GM21360 (cell line): ENCODE results near the gene EFEMP1.
A peak's percentile ranks its signal among the peaks of the same experiment; 100 is the strongest.

Experiments
- ATAC-seq: cut with Tn5 transposase; IDR thresholded peaks from one replicate; pipeline ENCODE4 v1.9.1; 2021; ENCODE audit warnings: mild to moderate bottlenecking, moderate library complexity; ENCODE audit not compliant: unreplicated experiment

EFEMP1 gene

GRCh38 chr2:55899881-55900280 lies 23.7 kb downstream of the EFEMP1 start:
- no peak for ATAC-seq

- ATAC-seq = no peak
These were observed 25.1 kb downstream of the EFEMP1 start for GRCh38 chr2:55898386-55899040.

DNA sequence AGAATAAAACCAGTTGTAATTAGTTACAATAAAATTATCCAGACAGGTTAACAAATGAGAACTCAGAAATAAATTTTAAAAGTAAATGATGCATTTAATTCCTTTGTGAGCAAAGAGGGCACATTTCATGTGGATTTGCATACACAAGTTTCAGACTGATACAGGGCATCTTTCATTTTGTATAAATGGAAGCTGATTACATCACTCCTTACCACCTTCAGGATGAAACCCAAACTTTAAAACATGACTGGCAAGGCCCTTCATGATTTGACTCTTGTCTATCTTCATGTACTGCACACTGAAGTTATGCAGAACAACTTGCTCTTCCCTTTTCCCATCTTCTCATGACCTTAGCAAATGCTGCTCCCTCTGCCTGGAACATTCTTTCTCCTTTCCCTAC lies 26.9 kb downstream of the EFEMP1 start:
- ATAC-seq = peak; percentile 67

DNA sequence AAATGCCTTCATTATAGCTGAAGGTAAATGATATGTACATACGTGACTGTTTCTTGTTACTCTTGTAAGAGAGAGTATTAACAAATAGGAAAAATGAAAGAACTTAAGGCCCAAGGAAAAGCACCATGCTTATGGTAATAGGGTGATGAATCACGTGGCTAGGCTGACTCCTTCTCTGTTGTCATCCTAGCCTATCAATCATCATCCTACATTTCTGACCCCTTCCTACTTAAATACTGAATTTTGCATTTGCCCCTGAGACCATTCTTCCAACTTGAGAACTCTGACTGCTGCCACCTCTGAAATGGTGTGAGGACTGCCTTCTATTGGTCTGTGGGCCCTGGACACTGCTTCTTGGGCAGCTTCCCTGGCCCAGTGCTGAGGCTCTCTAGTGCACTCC lies 28.9 kb downstream of the EFEMP1 start:
- no peak for ATAC-seq

DNA sequence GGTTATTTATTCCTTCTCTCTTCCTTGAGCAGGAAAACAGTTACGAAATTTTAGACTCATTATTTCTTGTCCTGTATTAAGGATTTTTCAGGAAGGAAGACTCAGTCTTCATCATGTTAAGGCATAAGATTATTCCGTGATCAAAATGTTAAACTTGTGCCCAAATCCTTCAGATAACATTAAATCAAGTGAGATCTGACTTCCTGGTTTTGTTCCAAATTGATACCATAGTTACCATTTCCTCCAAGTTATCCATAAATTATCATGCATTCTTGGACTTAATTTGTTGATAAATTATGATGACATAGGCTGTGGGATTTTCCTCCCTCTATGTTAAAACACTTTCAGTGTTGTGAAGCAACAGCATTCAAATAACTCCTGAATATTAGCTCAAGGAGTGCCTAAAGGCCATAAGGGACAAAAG lies 31.9 kb downstream of the EFEMP1 start:
- ATAC-seq = no peak

DNA sequence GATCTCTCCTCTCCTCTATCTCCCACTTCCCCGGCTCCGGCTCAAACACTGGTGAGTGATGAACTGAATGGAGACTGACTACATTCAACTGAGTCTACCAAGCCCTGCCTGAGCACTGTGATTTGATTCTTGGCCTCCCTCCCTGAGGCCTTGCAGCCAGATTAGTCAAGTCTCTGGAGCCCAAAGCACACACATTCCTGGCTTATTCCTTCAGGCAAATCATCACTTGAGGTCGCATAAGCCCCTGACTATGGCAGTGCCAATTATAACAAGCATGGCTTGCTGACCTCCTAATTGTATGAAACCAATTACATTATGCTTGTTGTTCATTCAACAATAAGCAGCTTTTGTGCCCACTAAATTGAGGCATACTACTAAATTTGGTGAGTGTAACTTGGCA lies 34.6 kb downstream of the EFEMP1 start:
- ATAC-seq = no peak

- ATAC-seq = no peak
These were observed 35.5 kb downstream of the EFEMP1 start for GRCh38 chr2:55887901-55888624.

DNA sequence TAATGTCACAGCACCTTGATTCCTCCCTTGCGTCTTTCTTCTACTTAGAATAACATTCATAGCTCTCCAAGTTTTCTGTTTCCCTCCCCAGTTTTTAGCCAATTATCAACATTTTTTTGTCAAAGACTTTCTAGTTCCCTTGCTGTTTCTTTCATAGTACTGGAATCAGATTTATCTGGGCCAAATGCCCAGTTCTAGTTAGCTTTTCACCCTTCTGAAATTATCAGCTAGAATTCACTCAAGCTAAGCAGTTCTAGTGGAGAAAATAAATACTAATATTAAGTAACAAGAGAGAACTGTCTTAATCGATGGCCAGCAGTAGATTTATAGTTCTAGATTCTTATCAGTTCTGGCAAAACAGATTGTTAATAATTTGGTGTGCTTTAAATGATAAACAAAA lies 36.2 kb downstream of the EFEMP1 start:
- ATAC-seq = no peak

DNA sequence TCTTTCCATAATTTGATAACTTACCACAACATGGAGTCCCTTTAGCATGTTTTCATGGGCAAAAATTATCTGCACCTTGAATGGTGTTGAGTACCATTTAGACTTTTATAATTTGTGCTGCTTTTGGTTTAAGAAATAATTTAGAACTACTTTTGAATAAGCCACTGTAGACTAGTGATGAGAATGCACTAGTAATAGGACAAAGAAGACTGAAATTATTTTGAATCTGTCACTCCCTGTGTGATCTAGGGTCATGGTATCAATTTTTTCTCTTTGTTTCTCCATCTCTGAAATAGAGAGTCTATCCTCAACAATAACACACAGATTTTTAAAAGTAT lies 37.7 kb downstream of the EFEMP1 start:
- no peak for ATAC-seq

GRCh38 chr2:55885127-55885943 lies 38.2 kb downstream of the EFEMP1 start:
- ATAC-seq = no peak

- no peak for ATAC-seq
These were observed 39.8 kb downstream of the EFEMP1 start for GRCh38 chr2:55883829-55884228.

DNA sequence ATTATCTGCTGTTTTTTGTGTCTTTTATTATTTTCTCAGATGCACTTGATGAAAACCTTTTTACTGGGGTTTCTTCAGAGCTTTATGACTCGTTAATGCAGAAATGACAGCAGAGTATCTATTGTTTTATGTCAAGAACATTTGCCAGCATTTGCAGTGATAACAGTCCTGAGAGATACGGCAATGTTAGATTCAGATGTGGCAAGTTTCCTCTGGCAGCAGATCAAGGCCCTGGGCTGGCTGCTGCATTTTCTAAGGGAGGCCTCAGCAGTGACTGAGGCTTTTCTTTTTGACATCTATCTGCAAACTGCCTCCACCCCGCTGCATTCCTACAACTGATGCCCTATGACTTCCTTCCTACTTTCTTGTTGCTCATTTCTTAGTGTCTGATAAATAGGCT lies 40.2 kb downstream of the EFEMP1 start:
- no peak for ATAC-seq

DNA sequence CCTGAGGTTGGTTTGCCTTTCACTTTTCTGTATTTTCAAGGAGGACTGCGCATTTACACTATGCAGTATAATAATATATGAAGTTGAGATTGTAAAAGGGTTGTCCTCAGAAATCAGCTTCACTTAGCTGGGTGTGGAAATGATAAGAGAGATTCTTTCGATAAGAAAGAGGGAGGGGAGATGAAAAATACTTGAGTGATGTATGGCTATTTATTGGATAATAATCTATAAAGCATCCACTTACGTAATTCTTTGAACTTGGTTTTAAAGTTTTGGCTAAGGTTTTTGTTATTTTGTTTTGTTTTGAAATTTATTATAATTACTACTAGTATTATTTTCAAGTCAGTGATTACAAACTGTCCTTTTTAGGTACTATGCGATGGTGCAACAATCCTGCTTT lies 40.6 kb downstream of the EFEMP1 start:
- no peak for ATAC-seq

DNA sequence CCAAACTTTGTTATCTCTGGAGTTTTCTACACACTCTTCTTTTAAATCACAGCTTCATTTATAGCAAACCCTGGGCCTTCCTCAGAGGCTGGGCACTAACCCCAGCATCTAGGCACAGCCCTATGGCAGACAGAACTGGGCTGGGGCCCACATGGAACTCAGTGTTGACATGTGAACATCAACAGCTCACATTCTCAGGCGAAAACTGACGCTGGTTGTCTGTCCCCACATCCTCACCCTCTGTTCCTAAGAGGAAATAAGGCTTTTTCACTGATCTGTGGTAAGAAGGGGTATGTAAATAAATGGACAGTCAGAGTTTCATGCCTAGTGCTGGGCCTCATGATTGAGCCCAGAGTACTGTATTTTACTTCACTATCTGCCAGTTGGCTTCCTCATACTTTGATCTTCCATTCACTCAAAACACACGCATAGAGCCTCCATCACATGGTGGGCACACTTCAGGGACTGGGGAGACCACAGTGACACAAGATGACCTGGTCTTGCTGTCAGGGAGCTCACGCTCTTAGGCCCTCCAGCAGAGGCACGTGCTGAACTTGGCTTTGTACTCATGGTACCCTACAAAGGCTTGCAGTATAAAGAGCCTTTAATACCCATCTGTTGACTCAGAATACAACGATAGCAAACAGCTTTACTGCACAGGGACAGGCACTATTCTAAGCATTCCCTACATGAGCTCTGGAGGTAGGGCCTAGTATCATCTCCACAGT lies 43.0 kb downstream of the EFEMP1 start:
- ATAC-seq = no peak

- no peak for ATAC-seq
These were observed 43.6 kb downstream of the EFEMP1 start for GRCh38 chr2:55879976-55880375.

DNA sequence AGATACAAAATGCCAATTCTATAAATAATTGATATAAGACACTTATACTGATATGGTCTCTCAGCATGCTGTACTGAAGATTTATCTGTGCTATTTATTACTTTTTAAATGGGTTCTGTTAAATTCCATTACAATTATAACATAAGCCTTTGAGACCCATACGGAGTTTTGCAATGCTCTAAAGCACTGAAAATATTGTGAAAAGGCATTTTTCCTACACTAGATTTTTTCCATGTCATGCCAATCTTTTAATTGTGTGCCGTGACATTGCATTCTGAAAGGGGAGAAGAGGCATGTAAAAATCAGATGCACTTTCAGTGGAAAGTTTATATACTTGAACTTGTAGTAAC lies 46.5 kb downstream of the EFEMP1 start:
- no peak for ATAC-seq

DNA sequence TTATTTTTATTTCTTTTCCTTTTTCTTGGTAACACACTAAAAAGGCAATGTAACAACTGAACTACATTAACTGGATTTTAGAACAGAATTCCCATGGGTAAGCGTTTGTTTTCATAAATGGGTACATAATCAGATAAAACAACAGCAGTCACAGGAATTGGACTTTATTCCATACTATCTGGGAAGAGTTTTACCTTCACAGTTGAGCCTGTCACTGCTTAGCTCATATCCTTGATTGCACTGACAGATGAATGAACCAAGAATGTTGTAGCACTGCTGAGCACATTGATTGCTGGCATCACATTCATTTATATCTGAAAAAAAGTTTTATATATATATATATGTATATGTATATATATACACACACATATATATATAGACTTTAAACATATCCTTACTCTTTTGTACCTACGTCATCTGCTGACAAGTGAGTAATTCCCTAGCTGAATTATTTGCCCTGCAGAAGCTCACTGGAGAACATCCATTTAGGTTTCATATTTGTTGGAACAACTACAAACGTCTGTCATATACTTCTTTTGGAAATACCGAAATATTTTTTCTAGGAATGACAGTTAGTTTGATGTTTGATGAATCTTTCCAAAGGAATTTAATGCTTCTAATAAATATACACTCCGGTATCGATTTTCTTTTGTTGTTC lies 47.0 kb downstream of the EFEMP1 start:
- no peak for ATAC-seq

- ATAC-seq = no peak
These were observed 48.0 kb downstream of the EFEMP1 start for GRCh38 chr2:55875434-55876135.

DNA sequence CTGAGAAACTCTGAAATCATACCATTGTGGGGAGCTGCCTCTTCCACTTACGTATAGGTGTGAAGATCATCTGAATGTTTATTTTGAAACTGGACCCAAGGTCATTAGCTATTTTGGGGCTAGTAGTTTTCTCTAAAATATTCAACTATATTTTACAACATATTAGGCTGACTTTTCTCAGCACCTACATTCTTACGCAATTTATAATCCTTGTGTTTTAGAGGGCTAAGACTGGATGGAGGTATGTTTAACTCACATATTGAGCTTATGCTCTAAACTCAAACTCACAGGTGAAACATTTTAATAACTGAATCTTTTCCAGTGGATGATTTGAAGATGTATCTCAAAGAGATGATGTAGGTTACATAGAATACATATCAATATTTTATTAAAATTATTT lies 49.2 kb downstream of the EFEMP1 start:
- ATAC-seq = no peak

GRCh38 chr2:55871637-55872036 lies 51.9 kb downstream of the EFEMP1 start:
- peak; percentile 44 for ATAC-seq
